ENCODE results near the gene LIMK2. TPM values are rescaled to one million over a fixed set of nuclear protein-coding genes. Genes with fewer than 3 reads are reported as not detected.
A peak's percentile ranks its signal among the peaks of the same experiment; 100 is the strongest.

Gene LIMK2
- polyA plus RNA-seq, 1 donor (not counting 4 experiments of a cell fraction or from before 2014, with no cell fraction given), result 42.6 TPM

DNA sequence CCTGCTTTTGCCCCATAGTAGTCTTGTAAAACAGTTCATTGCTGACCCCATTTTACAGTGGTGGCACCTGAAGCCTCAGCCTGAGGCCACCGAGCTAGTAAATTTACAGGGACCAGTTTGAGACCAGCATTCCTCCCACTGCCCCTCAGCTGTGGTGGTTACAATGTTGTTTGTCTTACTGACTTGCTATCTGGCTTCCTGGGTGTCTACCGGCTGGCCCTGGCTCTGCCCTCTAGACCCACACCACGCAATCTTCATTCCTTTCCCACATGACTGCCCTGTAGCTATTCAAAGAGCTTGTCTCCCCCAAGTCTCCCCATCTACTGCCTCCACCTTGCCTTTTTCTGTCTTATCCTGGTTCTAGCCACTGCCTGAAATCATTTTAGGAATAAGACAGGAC, 59.4 kb downstream of the LIMK2 start:
- Histone ChIP-seq H3K27ac (ENCODE audit: control insufficient read depth, insufficient read depth, low read length) (no peak overlapping the region), H3K9me3 (ENCODE audit: control insufficient read depth, low read depth, low read length) (no peaks in the 10 kb centered on the region), H3K9me1 (ENCODE audit: control insufficient read depth, extremely low read depth, insufficient read depth, low read length) (no peaks in the 10 kb centered on the region), H3K4me2 (ENCODE audit: control insufficient read depth, extremely low read depth, insufficient read depth, low read depth, low read length) (no peak overlapping the region), H3K79me2 (ENCODE audit: control insufficient read depth, insufficient read depth, low read length) (no peaks in the 10 kb centered on the region), H3K27me3 (ENCODE audit: control insufficient read depth, extremely low read depth, insufficient read depth, low read length) (no peaks in the 10 kb centered on the region), H3K9ac (ENCODE audit: control insufficient read depth, extremely low read depth, insufficient read depth, low read length) (no peak overlapping the region), H3K4me1 (ENCODE audit: control insufficient read depth, extremely low read depth, insufficient read depth, low read length) (no peaks in the 10 kb centered on the region), H4K20me1 (ENCODE audit: control insufficient read depth, extremely low read depth, insufficient read depth, low read length) (peaks cover 4% of the 10 kb centered on the region), H2AFZ (ENCODE audit: control insufficient read depth, low read length) (no peak overlapping the region), H3K4me3 (ENCODE audit: control insufficient read depth in 2 of 3, extremely low read depth in 1 of 3, insufficient read depth in 2 of 3, low read depth in 1 of 3, low read length in 3 of 3) (no peak overlapping the region), H3K36me3 (ENCODE audit: control insufficient read depth in 2 of 2, extremely low read depth in 1 of 2, insufficient read depth in 2 of 2, low read length in 2 of 2) (peaks cover 56 to 64% of the 10 kb centered on the region in 2 experiments)
- peak; percentile 23 for FAIRE-seq
- dilution Hi-C loops (cut with MboI; ENCODE audit: extremely low pct_ligation_motif_present, low sequenced_read_pairs), result no loop called here
- TF ChIP-seq, protein P1, sequence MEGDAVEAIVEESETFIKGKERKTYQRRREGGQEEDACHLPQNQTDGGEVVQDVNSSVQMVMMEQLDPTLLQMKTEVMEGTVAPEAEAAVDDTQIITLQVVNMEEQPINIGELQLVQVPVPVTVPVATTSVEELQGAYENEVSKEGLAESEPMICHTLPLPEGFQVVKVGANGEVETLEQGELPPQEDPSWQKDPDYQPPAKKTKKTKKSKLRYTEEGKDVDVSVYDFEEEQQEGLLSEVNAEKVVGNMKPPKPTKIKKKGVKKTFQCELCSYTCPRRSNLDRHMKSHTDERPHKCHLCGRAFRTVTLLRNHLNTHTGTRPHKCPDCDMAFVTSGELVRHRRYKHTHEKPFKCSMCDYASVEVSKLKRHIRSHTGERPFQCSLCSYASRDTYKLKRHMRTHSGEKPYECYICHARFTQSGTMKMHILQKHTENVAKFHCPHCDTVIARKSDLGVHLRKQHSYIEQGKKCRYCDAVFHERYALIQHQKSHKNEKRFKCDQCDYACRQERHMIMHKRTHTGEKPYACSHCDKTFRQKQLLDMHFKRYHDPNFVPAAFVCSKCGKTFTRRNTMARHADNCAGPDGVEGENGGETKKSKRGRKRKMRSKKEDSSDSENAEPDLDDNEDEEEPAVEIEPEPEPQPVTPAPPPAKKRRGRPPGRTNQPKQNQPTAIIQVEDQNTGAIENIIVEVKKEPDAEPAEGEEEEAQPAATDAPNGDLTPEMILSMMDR (optimal IDR thresholded peaks at IDR 0.05 in 1 of 3, IDR thresholded peaks at IDR 0.05 in 1 of 3, conservative IDR thresholded peaks at IDR 0.05 in 1 of 3; ENCODE audit: extremely low read depth in 1 of 3, insufficient read depth in 2 of 3, low read length in 3 of 3), result no peak
- TF ChIP-seq EZH2 (IDR thresholded peaks at IDR 0.05; ENCODE audit: low read length), result no peak
- DNase-seq (ENCODE audit: low read depth, low spot score), result no peak

- Histone ChIP-seq H4K20me1 (ENCODE audit: control insufficient read depth, extremely low read depth, insufficient read depth, low read length) (peaks cover 4% of the 10 kb centered on the region), H3K27me3 (ENCODE audit: control insufficient read depth, extremely low read depth, insufficient read depth, low read length) (no peaks in the 10 kb centered on the region), H3K4me2 (ENCODE audit: control insufficient read depth, extremely low read depth, insufficient read depth, low read depth, low read length) (no peak overlapping the region), H3K4me3 (ENCODE audit: control insufficient read depth in 2 of 3, extremely low read depth in 1 of 3, insufficient read depth in 2 of 3, low read depth in 1 of 3, low read length in 3 of 3) (no peak overlapping the region), H3K79me2 (ENCODE audit: control insufficient read depth, insufficient read depth, low read length) (no peaks in the 10 kb centered on the region), H3K36me3 (ENCODE audit: control insufficient read depth in 2 of 2, extremely low read depth in 1 of 2, insufficient read depth in 2 of 2, low read length in 2 of 2) (peaks cover 50 to 57% of the 10 kb centered on the region in 2 experiments), H2AFZ (ENCODE audit: control insufficient read depth, low read length) (no peak overlapping the region), H3K27ac (ENCODE audit: control insufficient read depth, insufficient read depth, low read length) (peak overlapping the region; percentile 4), H3K9ac (ENCODE audit: control insufficient read depth, extremely low read depth, insufficient read depth, low read length) (no peak overlapping the region), H3K9me3 (ENCODE audit: control insufficient read depth, low read depth, low read length) (no peaks in the 10 kb centered on the region), H3K4me1 (ENCODE audit: control insufficient read depth, extremely low read depth, insufficient read depth, low read length) (no peaks in the 10 kb centered on the region), H3K9me1 (ENCODE audit: control insufficient read depth, extremely low read depth, insufficient read depth, low read length) (no peaks in the 10 kb centered on the region)
- no peak for DNase-seq (ENCODE audit: low read depth, low spot score)
- dilution Hi-C loops (cut with MboI; ENCODE audit: extremely low pct_ligation_motif_present, low sequenced_read_pairs), result no loop called here
- TF ChIP-seq, protein P1 (optimal IDR thresholded peaks at IDR 0.05 in 1 of 3, IDR thresholded peaks at IDR 0.05 in 1 of 3, conservative IDR thresholded peaks at IDR 0.05 in 1 of 3; ENCODE audit: extremely low read depth in 1 of 3, insufficient read depth in 2 of 3, low read length in 3 of 3), result peak; percentile 60 to 75 (median 73)
- TF ChIP-seq EZH2 (IDR thresholded peaks at IDR 0.05; ENCODE audit: low read length), result no peak
- FAIRE-seq, result peak; percentile 95
Observed at GRCh38 chr22:31272522-31273446, 60.7 kb downstream of the LIMK2 start.
